ENCODE results near the gene CCDC137.

Gene CCDC137

GRCh38 chr17:81681672-81682071 is 15.1 kb downstream of the CCDC137 start:
- in situ Hi-C loops (cut with HindIII; ENCODE audit: low sequenced_read_pairs) = no loop called here
- TF ChIP-seq CTCF (IDR thresholded peaks at IDR 0.05; ENCODE audit: low read depth, low read length) = no peak
- H3K4me3 ChIP-seq (ENCODE audit: low read depth, low read length) = no peak overlapping the region
- no peak for DNase-seq (ENCODE audit: low read depth, low spot score)

- H3K4me3 ChIP-seq (ENCODE audit: low read depth, low read length) = peak overlapping the region; percentile 94
- peak; percentile 16 for DNase-seq (ENCODE audit: low read depth, low spot score)
- TF ChIP-seq CTCF (IDR thresholded peaks at IDR 0.05; ENCODE audit: low read depth, low read length) = no peak
- in situ Hi-C loops (cut with HindIII; ENCODE audit: low sequenced_read_pairs) = no loop called here
These were observed 16.1 kb downstream of the CCDC137 start for GRCh38 chr17:81682565-81683207.

- in situ Hi-C loops (cut with HindIII; ENCODE audit: low sequenced_read_pairs) = no loop called here
- no peak for DNase-seq (ENCODE audit: low read depth, low spot score)
- H3K4me3 ChIP-seq (ENCODE audit: low read depth, low read length) = peak overlapping the region; percentile 94
- no peak for TF ChIP-seq CTCF (IDR thresholded peaks at IDR 0.05; ENCODE audit: low read depth, low read length)
These were observed 16.7 kb downstream of the CCDC137 start for GRCh38 chr17:81683208-81683583.

GRCh38 chr17:81683584-81684441 is 17.3 kb downstream of the CCDC137 start, which contains the start of the genes ARL16 and HGS:
ARL16 (minus strand) TSS chr17:81683797; CDS start chr17:81683753, 44 bp downstream.
HGS (plus strand) TSS chr17:81684011; CDS start chr17:81684067, 56 bp downstream.
- no peak for TF ChIP-seq CTCF (IDR thresholded peaks at IDR 0.05; ENCODE audit: low read depth, low read length)
- in situ Hi-C loops (cut with HindIII; ENCODE audit: low sequenced_read_pairs) = no loop called here
- peak; percentile 100 for DNase-seq (ENCODE audit: low read depth, low spot score)
- peak within 1 kb of the TSS; percentile 94 for H3K4me3 ChIP-seq (ENCODE audit: low read depth, low read length)

GRCh38 chr17:81684442-81684911 is 17.9 kb downstream of the CCDC137 start:
- TF ChIP-seq CTCF (IDR thresholded peaks at IDR 0.05; ENCODE audit: low read depth, low read length) = no peak
- H3K4me3 ChIP-seq (ENCODE audit: low read depth, low read length) = peak overlapping the region; percentile 94
- in situ Hi-C loops (cut with HindIII; ENCODE audit: low sequenced_read_pairs) = no loop called here
- peak; percentile 77 for DNase-seq (ENCODE audit: low read depth, low spot score)

GRCh38 chr17:81685108-81685507 is 18.6 kb downstream of the CCDC137 start:
- no peak for TF ChIP-seq CTCF (IDR thresholded peaks at IDR 0.05; ENCODE audit: low read depth, low read length)
- in situ Hi-C loops (cut with HindIII; ENCODE audit: low sequenced_read_pairs) = no loop called here
- peak overlapping the region; percentile 94 for H3K4me3 ChIP-seq (ENCODE audit: low read depth, low read length)
- DNase-seq (ENCODE audit: low read depth, low spot score) = peak; percentile 54
